Ascending aorta (tissue), 2 donors: ENCODE measurements around the gene DTX2. TPM values are rescaled to one million over a fixed set of nuclear protein-coding genes. Genes with fewer than 3 reads are reported as not detected.
"Not testable (repeated sequence)": the region's sequence is repeated elsewhere in the genome, so short reads cannot be mapped to it uniquely, and the experiment has no call there.

Source experiments
- DNase-seq, 2 donors: peaks; one replicate each; pipeline ENCODE4 v3.0.0-alpha.2; 2019; ENCODE audit warnings: low spot score in 2 of 2
- H3K27ac ChIP-seq, 2 donors: fragments of 200-600 bp; sonication (generic); one replicate each; pipeline ENCODE4 v1.5.1; 2016 to 2017; ENCODE audit warnings: mild to moderate bottlenecking in 1 of 2
- H3K27me3 ChIP-seq: fragments of 200-600 bp; sonication (generic); one replicate; pipeline ENCODE4 v1.5.1; 2017
- H3K36me3 ChIP-seq, 2 donors: fragments of 200-600 bp; sonication (generic); one replicate each; pipeline ENCODE4 v1.5.1; 2016
- H3K4me1 ChIP-seq, 2 donors: fragments of 200-600 bp; sonication (generic); one replicate each; pipeline ENCODE4 v1.5.1; 2016 to 2017; ENCODE audit warnings: mild to moderate bottlenecking in 1 of 2
- H3K4me3 ChIP-seq, 2 donors: fragments of 200-600 bp; sonication (generic); one replicate each; pipeline ENCODE4 v1.5.1; 2016 to 2017; ENCODE audit warnings: mild to moderate bottlenecking in 1 of 2
- H3K9me3 ChIP-seq, 2 donors: fragments of 200-600 bp; sonication (generic); one replicate each; pipeline ENCODE4 v1.5.1; 2016
- CTCF ChIP-seq, 3 experiments: fragments of 200-600 bp in 2 of 3; fragments of 450-650 bp in 1 of 3; sonication (generic) in 2 of 3; IDR thresholded peaks; one replicate each; pipeline ENCODE4 v1.5.1; 2016 to 2019; ENCODE audit warnings: antibody characterized with exemption in 3 of 3, mild to moderate bottlenecking in 1 of 3, moderate library complexity in 1 of 3
- intact Hi-C: fragments of 100-400 bp; cut with DNase I; formaldehyde crosslinking; loops from one replicate; pipeline ENCODE4 v1.15.1; 2023
- total RNA-seq: library from RNA; depleted of rRNA; stranded (reverse); fragments of >200 nt; gene quantifications from one replicate; pipeline ENCODE4 v1.1.0, GENCODE V29; 2016

The DTX2 gene
- total RNA-seq, 1 donor from 2014 or later: 61.9 TPM

GRCh38 chr7:76430211-76430610 lies 31.3 kb upstream of the DTX2 start:
- Histone ChIP-seq H3K27me3 (no peaks in the 10 kb centered on the region), H3K36me3 (no peaks in the 10 kb centered on the region), H3K4me1 (no peaks in the 10 kb centered on the region), H3K9me3 (no peaks in the 10 kb centered on the region), H3K27ac (no peak overlapping the region), H3K4me3 (no peak overlapping the region)
- DNase-seq: peak in 1 of 2 donors; percentile 37
- TF ChIP-seq CTCF (IDR thresholded peaks at IDR 0.05): no peak
- intact Hi-C loops: no loop called here

GRCh38 chr7:76430836-76431235 lies 30.7 kb upstream of the DTX2 start:
- Histone ChIP-seq H3K36me3 (no peaks in the 10 kb centered on the region), H3K27me3 (no peaks in the 10 kb centered on the region), H3K4me3 (no peak overlapping the region), H3K9me3 (no peaks in the 10 kb centered on the region), H3K27ac (no peak overlapping the region), H3K4me1 (no peaks in the 10 kb centered on the region)
- no peak for TF ChIP-seq CTCF (IDR thresholded peaks at IDR 0.05)
- intact Hi-C loops: no loop called here
- no peak for DNase-seq

GRCh38 chr7:76437873-76438272 lies 23.6 kb upstream of the DTX2 start:
- H3K36me3 ChIP-seq, H3K9me3 ChIP-seq, H3K4me3 ChIP-seq, intact Hi-C loops, H3K27me3 ChIP-seq, H3K4me1 ChIP-seq: not testable (repeated sequence)
- peak in 2 of 3 experiments; percentile 60 to 68 for TF ChIP-seq CTCF (IDR thresholded peaks at IDR 0.05)
- DNase-seq: peak; percentile 36 to 85
- H3K27ac ChIP-seq: peak overlapping the region in 1 of 2 donors; percentile 50

- H3K27me3 ChIP-seq, intact Hi-C loops, H3K27ac ChIP-seq, H3K4me1 ChIP-seq, H3K9me3 ChIP-seq, DNase-seq, H3K36me3 ChIP-seq, H3K4me3 ChIP-seq: not testable (repeated sequence)
Observed at GRCh38 chr7:76439120-76439888, 22.2 kb upstream of the DTX2 start.

GRCh38 chr7:76440404-76440803 lies 21.1 kb upstream of the DTX2 start:
- H3K9me3 ChIP-seq, H3K27me3 ChIP-seq, H3K4me1 ChIP-seq, H3K36me3 ChIP-seq, H3K27ac ChIP-seq, H3K4me3 ChIP-seq, intact Hi-C loops, DNase-seq: not testable (repeated sequence)

GRCh38 chr7:76441792-76442191 lies 19.7 kb upstream of the DTX2 start:
- H3K4me3 ChIP-seq, H3K9me3 ChIP-seq, intact Hi-C loops, H3K27ac ChIP-seq, DNase-seq, H3K27me3 ChIP-seq, H3K36me3 ChIP-seq, H3K4me1 ChIP-seq: not testable (repeated sequence)

GRCh38 chr7:76442664-76443446 lies 18.7 kb upstream of the DTX2 start:
- intact Hi-C loops, H3K4me1 ChIP-seq, H3K9me3 ChIP-seq, H3K27ac ChIP-seq, DNase-seq, H3K4me3 ChIP-seq, H3K36me3 ChIP-seq, H3K27me3 ChIP-seq: not testable (repeated sequence)

GRCh38 chr7:76443846-76444245 lies 17.7 kb upstream of the DTX2 start:
- H3K4me1 ChIP-seq, H3K4me3 ChIP-seq, intact Hi-C loops, H3K9me3 ChIP-seq, H3K27ac ChIP-seq, DNase-seq, H3K36me3 ChIP-seq, H3K27me3 ChIP-seq: not testable (repeated sequence)

GRCh38 chr7:76445577-76446008 lies 15.9 kb upstream of the DTX2 start:
- intact Hi-C loops, H3K4me3 ChIP-seq, H3K36me3 ChIP-seq, H3K27me3 ChIP-seq, DNase-seq, H3K9me3 ChIP-seq, H3K4me1 ChIP-seq: not testable (repeated sequence)
- H3K27ac ChIP-seq: peak overlapping the region; percentile 9 to 22

- H3K27me3 ChIP-seq, H3K4me1 ChIP-seq, intact Hi-C loops, H3K9me3 ChIP-seq, H3K27ac ChIP-seq, H3K36me3 ChIP-seq, DNase-seq, H3K4me3 ChIP-seq: not testable (repeated sequence)
Observed at GRCh38 chr7:76457017-76457416, 4.5 kb upstream of the DTX2 start.

GRCh38 chr7:76458504-76458903 lies 3.0 kb upstream of the DTX2 start:
- H3K27ac ChIP-seq, H3K4me3 ChIP-seq, H3K36me3 ChIP-seq, intact Hi-C loops, DNase-seq, H3K9me3 ChIP-seq, H3K27me3 ChIP-seq, H3K4me1 ChIP-seq: not testable (repeated sequence)
